H1 (cell line): ENCODE measurements around the gene BAIAP2. TPM values are rescaled to one million over a fixed set of nuclear protein-coding genes. Genes with fewer than 3 reads are reported as not detected.
A peak's percentile ranks its signal among the peaks of the same experiment; 100 is the strongest.

Source experiments
- CTCF ChIA-PET: fragments of 300-600 bp; sonication (Branson Sonifier 250); formaldehyde crosslinking; loops from one replicate; lab custom pipeline; 2021; ENCODE audit not compliant: partially characterized antibody; lab: Charles Lee
- POLR2A ChIA-PET: fragments of 300-600 bp; sonication (Branson Sonifier 250); formaldehyde crosslinking; loops from one replicate; lab custom pipeline; 2021; ENCODE audit warnings: inconsistent platforms; ENCODE audit not compliant: partially characterized antibody; lab: Charles Lee
- DNase-seq, 2 experiments: peaks; one replicate each; pipeline versions ENCODE4 v3.0.0 to v3.0.0-alpha.2; 2010 to 2022; ENCODE audit warnings: low spot score in 2 of 2, low read depth in 1 of 2, mixed read lengths in 1 of 2
- FAIRE-seq: peaks from 2 replicates; lab custom pipeline; 2011; peaks lifted over from hg19 to GRCh38; lab: Jason Lieb, UNC
- H2AFZ ChIP-seq: 2 replicates; pipeline ENCODE4 v1.8.1; 2012; ENCODE audit warnings: low read length, inconsistent platforms
- H2AK5ac ChIP-seq: 2 replicates; pipeline ENCODE4 v1.6.1; 2013; ENCODE audit warnings: low read depth, low read length
- H2BK120ac ChIP-seq: replicated peaks from 2 replicates; pipeline ENCODE3; 2013; ENCODE audit warnings: low read depth, low read length, inconsistent platforms
- H2BK12ac ChIP-seq: 2 replicates; pipeline ENCODE4 v1.6.1; 2013; ENCODE audit warnings: low read depth, low read length
- H2BK15ac ChIP-seq: 2 replicates; pipeline ENCODE4 v1.6.1; 2013; ENCODE audit warnings: low read length
- H2BK20ac ChIP-seq: 2 replicates; pipeline ENCODE4 v1.6.1; 2013; ENCODE audit warnings: low read length
- H2BK5ac ChIP-seq: 2 replicates; pipeline ENCODE4 v1.6.1; 2013; ENCODE audit warnings: low read depth, low read length
- H3K14ac ChIP-seq: 2 replicates; pipeline ENCODE4 v1.6.1; 2013; ENCODE audit warnings: inconsistent platforms; ENCODE audit not compliant: insufficient read length
- H3K18ac ChIP-seq: 2 replicates; pipeline ENCODE4 v1.6.1; 2013; ENCODE audit warnings: low read length; ENCODE audit errors: extremely low read depth
- H3K23ac ChIP-seq: 2 replicates; pipeline ENCODE4 v1.6.1; 2013; ENCODE audit warnings: inconsistent platforms; ENCODE audit not compliant: insufficient read length
- H3K23me2 ChIP-seq: 2 replicates; pipeline ENCODE4 v1.6.1; 2013; ENCODE audit warnings: low read depth, low read length
- H3K27ac ChIP-seq: 2 replicates; pipeline ENCODE4 v1.6.1; 2011; ENCODE audit warnings: low read depth, low read length, inconsistent platforms
- H3K27me3 ChIP-seq, 4 experiments: replicated peaks in 1 of 4; 1 replicate in 1 of 4; 2 replicates in 3 of 4; pipeline versions ENCODE4 v1.6.1 to v1.8.1; 2011 to 2013; ENCODE audit warnings: low read length in 3 of 4, mild to moderate bottlenecking in 3 of 4, inconsistent platforms in 2 of 4, mixed read lengths in 2 of 4, moderate library complexity in 1 of 4; ENCODE audit not compliant: control insufficient read depth in 3 of 4, insufficient read depth in 3 of 4; ENCODE audit errors: extremely low read depth in 1 of 4
- H3K36me3 ChIP-seq, 4 experiments: 2 replicates each; pipeline versions ENCODE4 v1.6.1 to v1.8.1; 2011 to 2013; ENCODE audit warnings: mild to moderate bottlenecking in 4 of 4, low read length in 3 of 4, moderate library complexity in 2 of 4, control low read depth in 1 of 4, inconsistent platforms in 1 of 4; ENCODE audit not compliant: insufficient read depth in 4 of 4, control insufficient read depth in 2 of 4
- H3K4ac ChIP-seq: replicated peaks from 2 replicates; pipeline ENCODE3; 2013; ENCODE audit warnings: low read length, low read depth, mixed read lengths, inconsistent platforms; ENCODE audit not compliant: insufficient read length
- H3K4me1 ChIP-seq, 4 experiments: replicated peaks in 1 of 4; 1 replicate in 1 of 4; 2 replicates in 3 of 4; pipeline versions ENCODE4 v1.6.1 to v1.8.1; 2011 to 2013; ENCODE audit warnings: low read length in 3 of 4, inconsistent platforms in 2 of 4, mixed read lengths in 1 of 4; ENCODE audit not compliant: insufficient read depth in 4 of 4, control insufficient read depth in 3 of 4
- H3K4me2 ChIP-seq, 2 experiments: 2 replicates each; pipeline versions ENCODE4 v1.6.1 to v1.8.1; 2011 to 2013; ENCODE audit warnings: low read depth in 2 of 2, low read length in 2 of 2, control low read depth in 1 of 2, inconsistent platforms in 1 of 2, mild to moderate bottlenecking in 1 of 2; ENCODE audit not compliant: insufficient read depth in 1 of 2
- H3K4me3 ChIP-seq, 4 experiments: fragments of 200-600, 300-600 bp in 1 of 4; sonication (generic), shearing (Covaris generic), sonication (Bioruptor Twin) in 1 of 4; 2 replicates each; pipeline versions ENCODE4 v1.5.1 to v1.8.1; 2011 to 2016; ENCODE audit warnings: low read length in 4 of 4, low read depth in 3 of 4, control low read depth in 2 of 4, inconsistent platforms in 2 of 4, mild to moderate bottlenecking in 2 of 4, mixed read lengths in 1 of 4, moderate library complexity in 1 of 4; ENCODE audit not compliant: insufficient read depth in 2 of 4; ENCODE audit errors: extremely low read depth in 1 of 4
- H3K56ac ChIP-seq: replicated peaks from 2 replicates; pipeline ENCODE3; 2013; ENCODE audit warnings: low read depth, mild to moderate bottlenecking, mixed read lengths, low read length, inconsistent platforms; ENCODE audit not compliant: insufficient read length
- H3K79me1 ChIP-seq: 2 replicates; pipeline ENCODE4 v1.6.1; 2013; ENCODE audit warnings: low read depth, low read length, control low read depth
- H3K79me2 ChIP-seq, 2 experiments: 2 replicates each; pipeline versions ENCODE4 v1.6.1 to v1.8.1; 2012 to 2013; ENCODE audit warnings: low read length in 2 of 2, mild to moderate bottlenecking in 2 of 2, inconsistent platforms in 1 of 2; ENCODE audit not compliant: insufficient read depth in 2 of 2, control insufficient read depth in 1 of 2
- H3K9ac ChIP-seq, 4 experiments: replicated peaks in 1 of 4; 1 replicate in 1 of 4; 2 replicates in 3 of 4; pipeline versions ENCODE4 v1.6.1 to v1.8.1; 2011 to 2013; ENCODE audit warnings: low read depth in 3 of 4, low read length in 3 of 4, control low read depth in 2 of 4, mild to moderate bottlenecking in 2 of 4, moderate library complexity in 2 of 4, inconsistent platforms in 1 of 4; ENCODE audit errors: extremely low read depth in 1 of 4
- H3K9me3 ChIP-seq, 2 experiments: 2 replicates each; pipeline versions ENCODE4 v1.6.1 to v1.8.1; 2012 to 2013; ENCODE audit warnings: mild to moderate bottlenecking in 2 of 2, moderate library complexity in 2 of 2, control low read depth in 1 of 2, inconsistent platforms in 1 of 2, low read depth in 1 of 2, low read length in 1 of 2, mixed read lengths in 1 of 2; ENCODE audit not compliant: insufficient read depth in 2 of 2
- H4K20me1 ChIP-seq, 2 experiments: replicated peaks in 1 of 2; 2 replicates each; pipeline versions ENCODE3 to v1.8.1; 2011 to 2013; ENCODE audit warnings: inconsistent platforms in 2 of 2, low read length in 2 of 2, mild to moderate bottlenecking in 1 of 2; ENCODE audit not compliant: insufficient read depth in 2 of 2, control insufficient read depth in 1 of 2
- H4K5ac ChIP-seq: 2 replicates; pipeline ENCODE4 v1.6.1; 2013; ENCODE audit warnings: low read length, low read depth, mixed read lengths, inconsistent platforms; ENCODE audit not compliant: insufficient read length
- H4K8ac ChIP-seq: 2 replicates; pipeline ENCODE4 v1.8.0; 2013; ENCODE audit warnings: mild to moderate bottlenecking, moderate library complexity, low read length, inconsistent platforms; ENCODE audit not compliant: insufficient read depth; ENCODE audit errors: extremely low read depth
- H4K91ac ChIP-seq: replicated peaks from 2 replicates; pipeline ENCODE3; 2013; ENCODE audit warnings: low read length, mixed read lengths, inconsistent platforms; ENCODE audit not compliant: insufficient read length
- BRCA1 ChIP-seq: IDR thresholded peaks from 2 replicates; pipeline ENCODE4 v1.6.1; 2012; ENCODE audit warnings: low read depth, low read length, improper control_type of control experiment
- EP300 ChIP-seq, 2 experiments: IDR thresholded peaks; 1 replicate in 1 of 2; 2 replicates in 1 of 2; pipeline ENCODE4 v1.6.1; 2011 to 2012; ENCODE audit warnings: low read depth in 2 of 2, low read length in 2 of 2, mild to moderate bottlenecking in 2 of 2, borderline replicate concordance in 1 of 2, inconsistent platforms in 1 of 2, moderate library complexity in 1 of 2
- EZH2 ChIP-seq: fragments of 200-600 bp; sonication (generic); IDR thresholded peaks from 2 replicates; pipeline ENCODE4 v1.7.1; 2012; ENCODE audit warnings: low read depth, mild to moderate bottlenecking, moderate library complexity, low read length, inconsistent platforms; ENCODE audit not compliant: severe bottlenecking
- MAFK ChIP-seq: IDR thresholded peaks from 2 replicates; pipeline ENCODE4 v1.6.1; 2012; ENCODE audit warnings: low read depth, mild to moderate bottlenecking, improper control_type of control experiment, low read length
- NANOG ChIP-seq: IDR thresholded peaks from 2 replicates; pipeline ENCODE4 v1.6.1; 2011; ENCODE audit warnings: low read length, low read depth, mild to moderate bottlenecking, inconsistent platforms; ENCODE audit not compliant: insufficient read depth, poor library complexity, severe bottlenecking
- TEAD4 ChIP-seq: IDR thresholded peaks from 2 replicates; pipeline ENCODE4 v1.6.1; 2012; ENCODE audit warnings: low read depth, low read length, inconsistent platforms, mixed read lengths
- WGBS, 2 experiments: shearing (Covaris generic) in 1 of 2; methylation state at CpG; one replicate each; pipeline versions ENCODE4 v1.1.6 to v1.1.7; 2013 to 2015; ENCODE audit warnings: low lambda C conversion rate in 2 of 2, mixed read lengths in 2 of 2, inconsistent platforms in 1 of 2, low coverage in 1 of 2, missing lambda C conversion rate in 1 of 2; ENCODE audit not compliant: insufficient replicate concordance in 2 of 2, insufficient coverage in 1 of 2, insufficient read length in 1 of 2; ENCODE audit errors: extremely low coverage in 1 of 2, missing lambda C conversion rate in 1 of 2; 5-methylcytosine and 5-hydroxymethylcytosine counted together
- polyA plus RNA-seq, 7 experiments: library from polyadenylated mRNA; depleted of rRNA in 3 of 7; stranded (reverse) in 5 of 7; unstranded in 2 of 7; fragments of >200 nt in 5 of 7; fragments of 200-250 nt in 2 of 7; gene quantifications; 1 replicate in 5 of 7; 2 replicates in 1 of 7; 4 replicates in 1 of 7; pipeline versions ENCODE4 v1.2.1 to v1.2.3, GENCODE V29; 2011 to 2013; ENCODE audit warnings: missing spikeins in 2 of 7, mixed read lengths in 2 of 7
- total RNA-seq: library from RNA; stranded (reverse); fragmentation: NEBNext Ultra II Directional; extraction: Animal tissue kit (Norgen Biotek cat#: 25700); gene quantifications from 2 replicates; pipeline ENCODE4 v1.2.1, GENCODE V29; 2021
- TF ChIP-seq, protein P1 (sequence below): IDR thresholded peaks from 2 replicates; pipeline ENCODE4 v1.6.1; 2012; ENCODE audit warnings: inconsistent platforms

The BAIAP2 gene
- total and polyA plus RNA-seq, 2 of the 8 experiments (the other 6 are each of a cell fraction or from before 2014, with no cell fraction given) = 10.0 to 22.8 TPM

- DNase-seq (peak; percentile 33 to 83), FAIRE-seq (no peak)
- no peaks in the 10 kb centered on the region for H3K27me3 ChIP-seq
- no peak overlapping the region for H3K56ac ChIP-seq
- H4K8ac ChIP-seq = peak overlapping the region; percentile 85; the same call in 1 of the 2 replicates
- ChIA-PET POLR2A (interaction anchor here (0.7 to 1.4 kb wide), 3 partner anchors 10 to 55 kb away, joined by 3 to 4 read pairs (median 3); no protein-coding TSS in a partner anchor), CTCF (interaction anchor here (1.0 to 6.1 kb wide), 5 partner anchors 12 to 141 kb away, joined by 3 to 27 read pairs (median 4); no protein-coding TSS in a partner anchor)
- peaks cover 0 to 2% of the 10 kb centered on the region in 2 experiments for H4K20me1 ChIP-seq
- no peak overlapping the region for H2BK20ac ChIP-seq
- H3K4me1 ChIP-seq = peaks cover 7 to 31% (median 23%) of the 10 kb centered on the region in 4 experiments
- H3K27ac ChIP-seq = no peak overlapping the region
- H4K5ac ChIP-seq = peak overlapping the region; percentile 56
- H3K18ac ChIP-seq = peak overlapping the region; percentile 78
- H3K9me3 ChIP-seq = no peaks in the 10 kb centered on the region
- H4K91ac ChIP-seq = peak overlapping the region; percentile 65
- peak overlapping the region; percentile 53; the same call in 1 of the 2 replicates for H2AK5ac ChIP-seq
- 64% methylated on average over 24 of the region's 26 CpGs; no CpG with 5 or more reads in 1 of the 2 experiments for WGBS, 2 experiments
- H3K4me2 ChIP-seq = peak overlapping the region in 1 of 2 experiments; percentile 53; a peak in 2 of 4 replicates
- no peaks in the 10 kb centered on the region; a peak in 1 of 8 replicates for H3K36me3 ChIP-seq
- H3K23me2 ChIP-seq = no peaks in the 10 kb centered on the region
- no peak overlapping the region; a peak in 1 of 7 replicates for H3K9ac ChIP-seq
- no peak overlapping the region for H3K14ac ChIP-seq
- H2AFZ ChIP-seq = no peak overlapping the region
- peak overlapping the region; percentile 84; the same call in 1 of the 2 replicates for H2BK12ac ChIP-seq
- peak overlapping the region; percentile 60; the same call in 1 of the 2 replicates for H2BK5ac ChIP-seq
- H2BK120ac ChIP-seq = peak overlapping the region; percentile 64
- no peaks in the 10 kb centered on the region for H3K79me2 ChIP-seq
- no peak overlapping the region for H3K23ac ChIP-seq
- no peak overlapping the region for H3K4me3 ChIP-seq
- no peak overlapping the region for H2BK15ac ChIP-seq
- H3K79me1 ChIP-seq = no peaks in the 10 kb centered on the region
- H3K4ac ChIP-seq = peak overlapping the region; percentile 53
- TF ChIP-seq EP300 (IDR thresholded peaks at IDR 0.05; ENCODE audit: borderline replicate concordance in 1 of 2, low read depth in 2 of 2, low read length in 2 of 2) (no peak), MAFK (no peak), BRCA1 (no peak), EZH2 (no peak), NANOG (no peak), TEAD4 (peak; percentile 22; the same call in 1 of the 2 replicates)
- TF ChIP-seq, protein P1, sequence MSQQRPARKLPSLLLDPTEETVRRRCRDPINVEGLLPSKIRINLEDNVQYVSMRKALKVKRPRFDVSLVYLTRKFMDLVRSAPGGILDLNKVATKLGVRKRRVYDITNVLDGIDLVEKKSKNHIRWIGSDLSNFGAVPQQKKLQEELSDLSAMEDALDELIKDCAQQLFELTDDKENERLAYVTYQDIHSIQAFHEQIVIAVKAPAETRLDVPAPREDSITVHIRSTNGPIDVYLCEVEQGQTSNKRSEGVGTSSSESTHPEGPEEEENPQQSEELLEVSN = 0 out of 2 replicates have a peak, but pooled peaks have one; percentile 10
Measured at GRCh38 chr17:81090361-81091136, 55.6 kb downstream of the BAIAP2 start.
